HG02610 (cell line): ENCODE data around the gene MYO18B.

Experiments used
- ATAC-seq: cut with Tn5 transposase; IDR thresholded peaks from one replicate; pipeline ENCODE4 v1.9.1; 2021; ENCODE audit warnings: mild to moderate bottlenecking, moderate library complexity; ENCODE audit not compliant: unreplicated experiment

Gene MYO18B

DNA sequence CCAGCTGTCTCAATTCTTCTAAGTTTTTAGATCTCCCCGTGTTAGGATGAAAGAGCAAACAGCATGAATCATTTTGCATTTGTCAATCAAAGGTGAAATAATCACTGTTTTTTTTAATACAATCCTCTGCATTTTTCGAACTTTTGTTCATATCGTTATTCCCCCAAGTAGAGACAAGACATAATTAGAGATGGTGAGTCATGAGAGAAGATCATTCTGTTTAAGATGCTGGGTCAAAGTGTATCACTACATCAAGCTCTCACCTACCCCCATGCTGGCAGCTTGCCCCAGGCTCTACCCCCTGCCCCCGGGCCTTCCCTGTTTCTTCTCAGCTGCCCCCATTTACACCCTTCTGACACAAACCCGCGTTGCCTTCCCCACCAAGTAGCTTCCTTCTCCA lies 30.5 kb upstream of the MYO18B start:
- ATAC-seq = no peak

DNA sequence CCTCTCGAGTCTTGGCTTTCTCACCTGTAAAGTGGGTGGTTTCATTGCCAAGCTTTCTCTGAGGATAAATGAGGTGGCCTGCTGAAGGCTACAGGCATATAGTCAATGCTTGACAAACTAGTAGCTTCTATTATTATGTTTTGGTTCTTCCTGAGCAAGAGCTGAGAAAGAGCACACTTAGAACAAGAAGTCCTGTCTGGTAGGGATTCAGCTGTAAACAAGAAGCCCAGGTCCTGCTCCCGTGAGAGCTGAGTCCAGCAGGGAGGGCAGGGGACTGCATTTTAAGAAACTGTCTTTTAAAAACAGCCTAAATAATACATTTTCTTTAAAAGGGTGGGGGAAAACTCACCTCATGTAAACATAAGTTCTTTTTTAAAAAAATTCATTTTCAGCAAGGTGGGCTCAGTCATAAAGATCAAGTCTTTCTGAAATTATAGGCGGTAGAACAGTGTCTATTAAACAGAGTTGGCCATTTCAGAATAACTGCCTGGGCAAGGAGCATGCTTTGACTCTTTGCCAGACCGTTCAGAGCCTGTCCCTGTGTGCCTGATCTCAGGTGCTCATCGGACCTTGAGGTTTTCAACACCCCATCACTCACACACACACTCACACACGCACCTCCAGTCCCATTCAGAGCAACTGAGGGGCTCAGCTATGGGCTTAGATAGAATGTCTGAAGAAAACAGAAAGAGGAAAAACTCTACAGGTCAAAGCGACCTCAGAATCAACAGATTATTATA lies 29.2 kb upstream of the MYO18B start:
- no peak for ATAC-seq

DNA sequence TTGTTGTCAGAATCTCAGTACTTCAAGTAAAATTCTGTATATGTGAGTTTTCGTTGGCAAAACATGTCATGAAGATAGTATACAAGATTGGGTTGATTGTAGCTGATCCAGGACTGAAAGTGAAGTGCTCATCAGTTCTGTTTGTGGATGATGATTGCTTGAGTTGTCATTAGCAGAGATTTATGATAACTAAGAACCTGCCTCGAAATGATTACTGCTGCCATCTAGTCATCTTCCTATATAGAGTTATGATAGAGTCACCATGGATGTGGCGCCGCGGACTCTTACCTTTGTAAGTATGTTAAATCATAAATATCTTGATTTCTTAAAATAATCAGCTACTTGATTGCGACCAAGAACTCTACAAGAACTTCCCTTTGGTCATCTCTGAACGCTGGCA lies 27.9 kb upstream of the MYO18B start:
- no peak for ATAC-seq

DNA sequence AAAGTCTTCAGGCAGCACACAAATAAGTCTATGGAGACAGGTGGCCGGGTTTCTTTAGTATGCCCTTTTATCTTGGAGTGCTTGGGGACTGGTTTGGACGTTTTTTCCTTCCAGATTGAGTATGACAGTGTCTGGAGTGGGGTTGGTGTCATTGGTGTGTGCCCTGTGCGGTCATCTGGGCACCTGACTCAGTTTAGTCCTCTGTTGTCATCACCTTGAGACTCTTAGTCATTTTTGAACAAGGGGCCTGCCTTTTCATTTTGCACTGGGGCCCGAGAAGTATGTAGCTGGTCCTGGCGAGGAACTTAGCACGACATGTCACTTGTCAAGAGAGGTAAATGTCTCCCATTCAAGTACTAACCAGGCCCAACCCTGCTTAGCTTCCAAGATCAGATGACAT lies 27.2 kb upstream of the MYO18B start:
- ATAC-seq = no peak

DNA sequence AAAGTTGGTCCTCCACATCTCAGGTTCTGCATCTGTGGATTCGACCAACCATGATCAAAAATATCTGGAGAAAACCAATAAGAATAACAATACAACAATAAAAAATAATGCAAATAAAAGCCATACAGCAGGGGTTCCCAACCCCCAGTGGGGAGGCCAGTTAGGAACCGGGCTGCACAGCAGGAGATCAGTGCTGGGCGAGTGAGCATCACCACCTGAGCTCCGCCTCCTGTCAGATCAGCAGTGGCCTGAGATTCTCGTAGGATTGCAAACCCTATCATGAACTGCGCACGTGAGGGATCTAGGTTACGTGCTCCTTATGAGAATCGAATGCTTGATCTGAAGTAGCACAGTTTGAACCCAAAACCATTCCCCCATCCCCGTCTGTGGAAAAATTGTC lies 25.4 kb upstream of the MYO18B start:
- ATAC-seq = no peak

DNA sequence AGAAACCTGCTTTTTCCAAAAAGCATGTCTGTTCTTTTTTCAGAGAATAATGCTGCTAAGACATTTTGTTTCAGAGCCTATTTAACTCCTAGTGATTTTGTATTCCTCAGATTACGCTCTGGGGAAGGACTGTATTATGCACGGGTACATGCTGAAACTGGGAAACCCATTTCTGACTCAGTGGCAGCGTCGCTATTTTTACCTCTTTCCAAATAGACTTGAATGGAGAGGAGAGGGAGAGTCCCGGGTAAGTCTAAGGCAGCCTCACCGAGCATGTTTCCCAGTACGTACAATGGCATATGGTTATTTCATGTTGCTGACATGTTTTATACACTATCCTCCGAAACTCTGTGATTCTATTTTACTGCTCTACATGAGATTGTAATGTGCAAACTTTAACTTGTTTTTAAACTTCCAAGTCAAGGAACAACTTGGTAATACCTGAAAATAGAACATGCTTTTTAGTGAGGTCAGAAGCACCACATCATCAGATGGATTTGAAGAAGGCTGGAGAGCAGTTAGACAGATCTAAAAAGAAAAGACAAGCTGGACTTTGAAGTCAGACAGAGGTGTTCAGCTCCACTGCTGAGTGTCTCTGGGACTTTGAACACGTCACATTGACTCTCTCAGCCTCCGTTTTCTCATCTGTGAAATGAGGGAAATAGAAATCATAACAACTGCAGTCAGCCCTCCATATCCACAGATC lies 23.7 kb upstream of the MYO18B start:
- ATAC-seq = no peak

DNA sequence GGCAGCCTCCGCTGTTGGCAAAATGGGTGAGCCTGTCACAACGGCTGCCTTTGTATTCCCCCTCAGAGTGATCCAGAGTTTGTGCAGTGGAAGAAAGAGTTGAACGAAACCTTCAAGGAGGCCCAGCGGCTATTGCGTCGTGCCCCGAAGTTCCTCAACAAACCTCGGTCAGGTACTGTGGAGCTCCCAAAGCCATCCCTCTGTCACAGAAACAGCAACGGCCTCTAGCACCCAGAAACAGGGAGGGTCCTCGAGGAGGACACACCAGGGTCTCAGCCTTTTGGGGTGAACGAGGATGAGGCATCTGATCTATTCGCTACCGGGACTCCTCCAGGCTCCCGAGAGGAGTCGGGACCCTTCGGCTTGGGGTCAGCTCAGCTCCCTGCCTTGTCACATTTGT lies 19.8 kb upstream of the MYO18B start:
- no peak for ATAC-seq

DNA sequence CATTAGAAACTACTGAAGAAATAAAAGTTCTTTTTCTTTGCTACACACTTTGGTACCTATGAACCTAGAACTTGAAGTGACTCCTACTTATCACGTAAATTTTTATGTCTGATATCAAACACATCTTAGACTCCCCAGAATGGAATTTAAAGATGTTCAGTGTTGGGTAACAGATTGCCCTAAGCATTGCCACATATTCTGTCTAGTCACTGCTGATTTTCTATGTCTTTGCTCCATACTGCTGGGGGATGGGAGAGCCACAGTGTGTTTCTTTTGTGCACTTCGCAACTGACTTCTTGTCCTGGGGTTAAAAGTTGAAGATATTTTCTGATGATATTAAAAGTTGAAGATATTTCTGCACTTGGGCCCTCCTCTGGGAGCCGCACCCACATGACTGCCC lies 19.4 kb upstream of the MYO18B start:
- no peak for ATAC-seq

DNA sequence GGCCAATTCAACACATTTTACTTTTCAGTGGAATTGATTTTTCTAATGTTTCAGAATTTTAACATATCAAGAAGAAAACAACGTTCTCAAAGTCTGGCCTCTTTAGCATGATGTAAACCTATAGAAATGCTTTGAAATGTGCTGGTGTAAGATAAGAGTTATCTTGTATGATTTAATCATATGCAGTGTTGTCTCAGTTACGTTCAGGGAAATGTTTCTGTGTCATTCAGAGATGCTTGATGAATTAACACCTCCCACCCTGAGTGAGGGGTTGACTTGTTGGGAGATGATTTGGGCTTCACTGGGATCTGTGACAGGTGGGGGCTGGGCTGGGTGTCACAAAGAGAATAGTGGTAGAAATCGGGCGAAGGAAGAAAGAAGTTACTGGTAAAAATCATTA lies 15.7 kb upstream of the MYO18B start:
- no peak for ATAC-seq

DNA sequence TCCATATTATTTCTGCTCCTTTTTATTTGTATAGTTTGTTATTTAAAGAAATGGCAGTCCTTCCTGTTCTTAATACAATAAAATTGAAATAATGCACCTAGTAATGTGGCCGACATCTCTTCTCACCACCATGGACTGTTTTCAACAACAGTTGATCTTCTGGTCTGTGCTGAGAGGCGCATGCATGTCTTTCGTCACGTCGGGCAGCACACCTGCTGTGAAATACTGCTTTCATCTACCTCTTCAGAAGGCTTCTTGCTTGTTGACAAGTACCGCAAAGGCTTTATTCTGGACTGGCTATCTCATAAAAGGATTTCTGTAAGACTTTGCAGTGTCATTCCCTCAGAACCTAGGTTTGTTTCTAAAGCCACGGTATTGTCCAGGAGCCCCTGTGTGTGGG lies 13.9 kb upstream of the MYO18B start:
- ATAC-seq = no peak

DNA sequence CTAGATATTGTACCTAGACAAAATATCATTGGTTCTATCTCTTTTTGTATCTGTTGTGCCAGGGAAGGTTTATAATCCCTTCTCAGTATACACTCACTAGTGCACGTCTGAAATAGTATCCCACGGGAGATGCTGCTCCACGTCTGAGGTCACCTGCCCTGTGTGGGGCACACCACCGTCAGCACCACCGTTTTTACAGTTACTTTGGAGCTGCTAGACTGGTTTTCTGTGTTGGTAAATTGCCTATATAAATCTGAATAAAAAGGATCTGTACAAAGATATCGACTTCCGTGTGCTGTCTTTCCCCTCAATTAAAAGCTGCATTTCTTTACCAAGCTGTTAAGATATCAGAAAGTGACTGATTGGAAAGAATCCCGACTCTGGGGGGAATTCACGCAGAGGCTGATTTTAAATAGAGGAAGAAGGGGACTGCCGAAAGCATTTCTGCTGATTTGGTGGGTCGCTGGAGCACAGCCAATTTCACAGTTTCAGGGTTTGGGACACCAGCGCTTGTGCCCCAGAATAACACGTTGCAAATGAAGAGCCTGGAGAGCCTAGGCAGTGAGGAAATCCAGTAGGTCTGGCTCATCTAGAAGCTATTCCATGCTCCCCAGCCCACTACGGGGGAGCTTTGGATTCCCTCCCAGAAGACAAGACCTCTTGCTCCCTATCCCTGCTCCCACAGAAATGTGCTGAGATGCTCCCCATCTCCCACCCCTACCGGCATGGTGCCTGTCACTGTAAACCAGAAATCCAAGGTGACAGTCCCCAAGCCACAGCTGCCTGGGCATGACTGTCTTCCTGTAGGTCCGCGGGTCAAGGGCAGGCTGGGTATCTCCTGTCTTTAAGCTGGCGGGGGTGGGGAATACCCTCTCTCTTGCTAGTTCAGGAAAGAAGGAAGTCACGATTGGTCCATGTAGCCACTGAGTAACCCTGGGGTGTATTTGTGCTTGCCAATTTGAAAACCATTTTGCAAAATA lies 12.7 kb upstream of the MYO18B start:
- no peak for ATAC-seq

DNA sequence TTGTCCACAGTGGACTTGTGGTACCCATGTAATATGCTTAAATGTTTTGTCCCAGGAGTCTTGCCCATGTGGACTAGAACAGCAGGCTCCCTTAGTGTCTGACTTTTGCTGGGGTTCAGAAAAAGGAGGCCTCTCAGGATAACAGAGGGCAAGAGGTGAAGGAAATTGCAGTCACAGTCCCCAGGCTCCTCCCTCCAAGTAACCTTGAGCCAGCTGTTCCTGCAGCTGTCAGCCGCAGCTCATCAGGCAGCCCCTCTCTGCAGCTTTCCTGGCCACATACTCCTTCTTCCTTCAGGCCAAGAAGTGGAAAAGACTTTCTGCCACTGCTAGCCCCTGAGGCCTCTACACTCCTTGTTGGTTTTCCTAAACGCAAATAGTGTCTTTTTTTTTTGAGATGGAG lies 6.3 kb upstream of the MYO18B start:
- ATAC-seq = no peak

DNA sequence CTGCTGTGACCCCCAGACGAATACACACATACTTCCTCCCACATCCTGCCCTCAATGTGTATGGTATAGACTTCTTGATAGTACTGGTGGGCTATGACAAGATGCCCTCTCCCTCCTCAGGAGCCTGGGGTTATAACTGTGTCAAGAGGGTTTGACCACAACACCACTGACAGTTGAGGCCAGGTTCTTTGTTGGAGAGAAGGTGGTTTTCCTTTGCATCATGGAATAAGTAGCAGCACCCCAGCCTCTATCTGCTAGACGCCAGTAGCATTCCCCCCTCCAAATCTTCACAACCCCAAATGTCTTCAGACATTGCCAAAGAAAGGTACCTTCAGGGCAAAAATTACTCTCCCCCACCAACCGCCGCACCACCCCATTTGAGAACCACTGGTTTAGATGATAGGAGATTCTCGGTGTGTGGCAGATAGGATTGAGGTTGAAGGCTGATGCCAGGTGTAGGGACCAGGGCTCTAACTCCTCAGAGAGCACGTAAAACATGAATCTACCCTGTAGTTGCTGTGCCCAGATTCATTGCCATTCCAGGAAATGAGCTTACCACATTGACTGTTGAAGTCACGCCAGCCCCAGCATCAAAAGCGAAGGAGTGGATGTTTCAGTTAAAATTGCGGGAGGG lies 5.5 kb upstream of the MYO18B start:
- no peak for ATAC-seq

DNA sequence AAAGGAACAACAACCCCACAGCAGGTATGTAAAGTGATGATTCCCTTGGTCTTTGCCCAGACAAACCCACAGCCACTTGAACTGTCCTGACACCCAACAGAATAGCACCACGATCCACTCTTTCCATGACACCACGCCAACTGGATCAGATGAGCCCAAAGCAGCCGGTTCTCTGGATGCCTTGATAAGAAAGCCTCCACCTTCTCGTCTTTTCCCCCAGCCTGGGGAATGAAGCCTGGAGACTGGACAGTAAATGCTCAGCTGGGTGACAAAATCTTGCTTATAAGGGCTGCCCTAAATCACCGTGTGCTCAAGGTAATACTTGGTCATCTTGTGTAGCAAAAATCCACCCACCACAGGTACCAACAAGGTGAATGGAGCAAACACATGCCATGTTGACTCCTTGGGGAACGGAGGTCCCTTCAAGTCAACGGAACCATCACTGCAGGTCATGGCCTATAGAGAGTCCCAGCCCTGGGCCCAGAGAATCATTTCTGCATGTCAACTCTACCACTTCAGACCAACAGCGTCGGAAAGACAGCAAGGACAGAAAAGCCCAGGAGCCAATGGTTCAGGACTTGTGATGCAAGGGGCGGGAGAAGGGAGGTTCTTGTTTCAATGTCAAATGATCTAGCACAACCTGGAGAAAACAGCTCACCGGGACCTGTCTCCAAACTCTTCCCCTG lies 2.2 kb upstream of the MYO18B start:
- ATAC-seq = no peak

DNA sequence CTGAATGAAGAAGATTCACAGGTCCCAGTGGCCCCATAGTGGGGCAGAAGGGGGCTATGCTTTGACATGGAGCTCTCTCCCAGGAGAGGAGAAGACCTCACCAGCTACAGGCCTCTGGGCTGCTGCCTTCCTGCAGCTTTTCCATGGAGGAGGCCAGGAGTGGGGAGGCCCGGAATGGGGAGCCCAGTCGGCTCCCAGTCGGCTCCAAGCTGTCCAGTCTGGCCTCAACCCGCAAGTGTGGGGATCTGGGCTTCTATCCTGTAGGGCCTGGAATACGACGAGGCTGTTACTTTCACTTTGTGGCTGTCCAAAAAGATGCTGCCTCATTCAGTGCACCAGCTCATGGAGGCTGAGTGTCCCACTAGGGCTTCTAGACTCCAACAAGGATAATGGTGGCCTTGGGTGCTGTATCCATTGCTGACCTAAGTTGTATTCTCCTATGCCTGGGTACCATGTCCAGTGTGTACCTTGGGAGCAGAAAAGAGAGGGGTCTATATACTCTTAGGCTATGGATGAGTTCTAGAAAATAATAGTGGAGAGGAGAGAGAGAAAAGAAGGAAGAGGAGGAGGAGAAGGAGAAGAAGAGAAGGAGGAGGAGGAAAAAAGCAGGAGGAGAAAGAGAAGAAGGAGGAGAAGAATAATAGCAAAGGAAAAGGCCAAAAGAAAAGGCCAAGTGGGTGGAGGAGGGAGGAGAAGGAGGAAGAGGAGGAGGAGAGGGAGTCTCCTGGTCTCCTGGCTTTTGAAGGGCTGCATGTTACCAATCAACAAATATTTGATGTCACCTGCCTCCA lies 1.1 kb downstream of the MYO18B start:
- no peak for ATAC-seq

DNA sequence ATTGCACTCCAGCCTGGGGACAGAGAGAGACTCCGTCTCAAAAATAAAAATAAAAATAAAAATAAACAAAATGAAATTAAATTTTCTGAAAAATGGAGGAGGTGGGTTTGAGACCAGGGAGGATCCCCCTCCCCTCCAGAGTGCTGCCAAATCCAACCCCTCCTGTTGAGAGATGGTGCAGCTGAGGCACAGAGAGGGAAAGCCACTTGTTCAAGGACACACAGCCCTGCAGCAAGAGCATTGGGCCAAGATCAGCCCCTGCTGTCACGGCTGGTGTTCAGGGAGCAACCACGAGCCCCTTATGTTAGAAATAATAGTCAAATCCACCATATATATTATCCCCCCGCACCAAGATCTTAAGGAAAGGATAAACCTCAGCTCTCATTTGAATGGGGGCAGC lies 2.7 kb downstream of the MYO18B start:
- ATAC-seq = no peak

DNA sequence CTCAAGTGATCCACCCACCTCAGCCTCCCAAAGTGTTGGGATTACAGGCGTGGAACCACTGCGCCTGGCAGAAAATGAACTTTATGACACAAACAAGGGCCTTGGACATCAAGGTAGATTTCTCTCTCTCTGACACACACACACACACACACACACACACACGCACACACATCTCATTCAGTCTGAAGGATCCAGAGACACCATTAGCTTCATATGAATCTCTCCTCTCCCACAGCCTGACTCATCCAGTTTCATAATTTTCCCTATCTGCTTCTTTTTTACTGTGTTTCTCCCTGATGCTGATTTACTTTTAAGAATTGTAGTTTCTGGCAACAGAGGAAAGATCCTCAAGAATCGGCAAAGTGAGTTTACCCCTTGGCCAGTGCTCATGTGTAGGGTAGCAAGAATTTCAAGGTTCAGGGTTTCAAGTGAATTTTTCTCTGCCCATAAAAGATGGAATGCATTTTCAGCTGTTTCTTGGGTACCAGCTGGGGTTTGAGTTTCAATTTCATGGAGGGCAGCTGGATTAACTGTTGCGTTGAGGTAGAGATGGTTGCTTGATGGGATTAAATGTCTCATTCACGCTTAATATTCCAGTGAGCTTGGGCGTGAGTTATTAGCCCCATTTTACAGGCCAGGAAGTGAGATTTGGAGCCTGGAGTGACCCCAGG lies 3.5 kb downstream of the MYO18B start:
- no peak for ATAC-seq

DNA sequence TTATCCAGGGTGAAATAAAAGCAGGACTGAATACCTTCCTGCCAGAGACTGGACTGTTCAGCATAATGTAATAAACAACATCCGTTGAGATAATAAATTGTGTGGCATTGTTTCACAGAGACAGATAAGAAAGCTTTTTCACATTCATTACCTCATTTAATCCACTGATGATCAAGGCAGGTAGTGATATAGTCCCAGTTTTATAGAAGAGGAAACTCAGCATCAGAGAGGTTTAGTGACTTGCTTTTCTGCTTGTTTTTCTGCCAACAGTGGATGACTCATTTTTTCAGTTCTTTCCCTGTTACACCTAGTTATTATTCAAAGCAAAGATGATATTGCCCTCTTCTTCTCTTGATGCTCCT lies 4.0 kb downstream of the MYO18B start:
- ATAC-seq = no peak

DNA sequence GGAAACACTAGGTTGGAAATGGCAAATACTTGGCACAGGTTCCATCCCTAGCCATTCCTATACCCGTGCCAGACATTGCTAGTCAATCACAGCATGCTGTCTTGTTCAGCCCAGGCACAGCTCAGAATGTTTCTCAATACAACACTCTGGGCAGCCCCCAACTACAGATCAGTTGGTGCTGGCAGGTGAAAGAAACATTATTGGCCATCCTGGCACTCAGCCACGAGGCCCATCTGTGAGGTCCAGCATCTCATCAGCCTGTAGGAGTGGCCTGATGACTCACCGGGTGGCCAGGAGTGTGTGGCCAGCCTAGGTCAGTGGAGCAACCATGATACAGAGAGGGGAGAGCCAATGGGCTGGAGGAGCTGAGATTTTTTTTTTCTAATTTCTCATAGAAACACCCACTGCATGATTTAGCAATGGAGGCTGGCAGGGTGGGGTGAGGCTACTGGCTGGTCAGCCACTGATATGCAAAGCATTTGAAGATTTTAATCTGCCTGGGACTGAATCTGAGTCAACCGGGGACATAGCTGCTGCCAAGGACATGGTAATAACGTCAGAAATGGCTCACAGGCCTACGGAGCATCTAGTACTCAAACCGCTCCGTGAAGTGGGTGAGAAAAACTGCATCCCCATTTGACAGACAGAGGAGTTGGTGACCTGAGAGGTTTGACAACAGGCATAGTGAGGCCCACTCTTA lies 5.4 kb downstream of the MYO18B start:
- ATAC-seq = no peak
